IMR-90 (cell line): ENCODE data around the gene CARMIL1. TPM values are rescaled to one million over a fixed set of nuclear protein-coding genes. Genes with fewer than 3 reads are reported as not detected.

Experiments used
- ATAC-seq: fragments of 200-7000 bp; cut with Tn5 transposase; 2 replicates; pipeline ENCODE4 v1.9.1; 2020; ENCODE audit warnings: low read depth, mild to moderate bottlenecking, moderate library complexity
- BruUV-seq: library from RNA; stranded (reverse); fragments of 400-500 nt; replicated peaks from 2 replicates; lab custom pipeline; 2021; lab: Mats Ljungman, UMichigan
- CTCF ChIA-PET: fragments of 300-600 bp; formaldehyde crosslinking; extraction: SDS; loops from one replicate; lab custom pipeline; 2021; ENCODE audit warnings: antibody characterized with exemption; lab: Yijun Ruan, JAX
- POLR2A ChIA-PET: fragments of 300-600 bp; sonication (Branson Sonifier 250); formaldehyde crosslinking; loops from one replicate; lab custom pipeline; 2022; ENCODE audit warnings: antibody characterized with exemption; ENCODE audit not compliant: unreplicated experiment; lab: Charles Lee
- DNase-seq: peaks from one replicate; pipeline ENCODE4 v3.0.0; 2013
- H2AFZ ChIP-seq: replicated peaks from 2 replicates; pipeline ENCODE3; 2013; ENCODE audit warnings: low read length, mild to moderate bottlenecking; ENCODE audit not compliant: poor library complexity
- H2AK5ac ChIP-seq: 2 replicates; pipeline ENCODE4 v1.6.1; 2013; ENCODE audit warnings: low read depth, low read length, inconsistent platforms
- H2AK9ac ChIP-seq: replicated peaks from 2 replicates; pipeline ENCODE3; 2013; ENCODE audit warnings: mild to moderate bottlenecking, low read depth, low read length, moderate library complexity; ENCODE audit not compliant: poor library complexity
- H2BK120ac ChIP-seq: 2 replicates; pipeline ENCODE4 v1.6.1; 2013; ENCODE audit warnings: low read depth, low read length, inconsistent platforms
- H2BK15ac ChIP-seq: 3 replicates; pipeline ENCODE4 v1.6.1; 2013; ENCODE audit warnings: low read depth, low read length, inconsistent platforms
- H2BK20ac ChIP-seq: 2 replicates; pipeline ENCODE4 v1.6.1; 2013; ENCODE audit warnings: low read depth, mild to moderate bottlenecking, inconsistent platforms, low read length, moderate library complexity
- H2BK5ac ChIP-seq: 2 replicates; pipeline ENCODE4 v1.6.1; 2013; ENCODE audit warnings: mild to moderate bottlenecking, low read depth, low read length, inconsistent platforms; ENCODE audit not compliant: poor library complexity, severe bottlenecking
- H3K14ac ChIP-seq: replicated peaks from 2 replicates; pipeline ENCODE4 v1.6.1; 2013; ENCODE audit warnings: low read depth, low read length, inconsistent platforms
- H3K18ac ChIP-seq: 2 replicates; pipeline ENCODE4 v1.6.1; 2013; ENCODE audit warnings: low read depth, low read length, control low read depth
- H3K23ac ChIP-seq: 2 replicates; pipeline ENCODE4 v1.6.1; 2013; ENCODE audit warnings: low read depth, low read length, inconsistent platforms
- H3K27ac ChIP-seq: 2 replicates; pipeline ENCODE4 v1.5.1; 2013; ENCODE audit warnings: mild to moderate bottlenecking, control low read depth, low read length; ENCODE audit not compliant: insufficient read depth
- H3K27me3 ChIP-seq: 2 replicates; pipeline ENCODE4 v1.6.1; 2013; ENCODE audit warnings: low read length; ENCODE audit not compliant: control insufficient read depth, insufficient read depth
- H3K36me3 ChIP-seq: 2 replicates; pipeline ENCODE4 v1.6.1; 2013; ENCODE audit warnings: low read length, mixed read lengths; ENCODE audit not compliant: control insufficient read depth, insufficient read depth
- H3K4ac ChIP-seq: 2 replicates; pipeline ENCODE4 v1.6.1; 2013; ENCODE audit warnings: low read depth, low read length, inconsistent platforms
- H3K4me1 ChIP-seq: 2 replicates; pipeline ENCODE4 v1.6.1; 2013; ENCODE audit warnings: low read length, mixed read lengths; ENCODE audit not compliant: control insufficient read depth, insufficient read depth
- H3K4me2 ChIP-seq: 2 replicates; pipeline ENCODE4 v1.6.1; 2013; ENCODE audit warnings: low read depth, mild to moderate bottlenecking, control low read depth, low read length, moderate library complexity
- H3K4me3 ChIP-seq: 2 replicates; pipeline ENCODE4 v1.5.1; 2013; ENCODE audit warnings: low read depth, mild to moderate bottlenecking, control low read depth, low read length, moderate library complexity; ENCODE audit not compliant: insufficient read depth
- H3K56ac ChIP-seq: 2 replicates; pipeline ENCODE4 v1.6.1; 2013; ENCODE audit warnings: low read length, inconsistent platforms; ENCODE audit not compliant: insufficient read depth; ENCODE audit errors: extremely low read depth
- H3K79me1 ChIP-seq, 2 experiments: 2 replicates each; pipeline ENCODE4 v1.6.1; 2013; ENCODE audit warnings: low read length in 2 of 2, inconsistent platforms in 1 of 2, low read depth in 1 of 2
- H3K9ac ChIP-seq: 2 replicates; pipeline ENCODE4 v1.6.1; 2013; ENCODE audit warnings: low read depth, low read length, control low read depth
- H3K9me1 ChIP-seq: 2 replicates; pipeline ENCODE4 v1.6.1; 2013; ENCODE audit warnings: low read length, inconsistent platforms; ENCODE audit not compliant: insufficient read depth
- H3K9me3 ChIP-seq: 2 replicates; pipeline ENCODE4 v1.6.1; 2013; ENCODE audit warnings: low read length; ENCODE audit not compliant: control insufficient read depth, insufficient read depth
- H4K20me1 ChIP-seq: 2 replicates; pipeline ENCODE4 v1.6.1; 2013; ENCODE audit warnings: low read length, inconsistent platforms; ENCODE audit not compliant: insufficient read depth
- H4K5ac ChIP-seq: 2 replicates; pipeline ENCODE4 v1.6.1; 2013; ENCODE audit warnings: mild to moderate bottlenecking, low read depth, low read length, control low read depth
- H4K8ac ChIP-seq, 2 experiments: 2 replicates each; pipeline ENCODE4 v1.6.1; 2013; ENCODE audit warnings: low read depth in 2 of 2, low read length in 2 of 2, control low read depth in 1 of 2, inconsistent platforms in 1 of 2
- H4K91ac ChIP-seq: 2 replicates; pipeline ENCODE4 v1.6.1; 2013; ENCODE audit warnings: low read depth, low read length, inconsistent platforms; ENCODE audit not compliant: insufficient read depth
- CEBPB ChIP-seq: IDR thresholded peaks from 2 replicates; pipeline ENCODE4 v1.6.1; 2012; ENCODE audit warnings: low read depth, low read length, improper control_type of control experiment
- CHD1 ChIP-seq: IDR thresholded peaks from 2 replicates; pipeline ENCODE4 v1.6.1; 2012; ENCODE audit warnings: low read depth, low read length, improper control_type of control experiment
- MXI1 ChIP-seq: IDR thresholded peaks from 2 replicates; pipeline ENCODE4 v1.6.1; 2012; ENCODE audit warnings: low read depth, mild to moderate bottlenecking, low read length, moderate library complexity, borderline replicate concordance
- RAD21 ChIP-seq: IDR thresholded peaks from 2 replicates; pipeline ENCODE4 v1.6.1; 2012; ENCODE audit warnings: low read length, improper control_type of control experiment
- RCOR1 ChIP-seq: IDR thresholded peaks from 2 replicates; pipeline ENCODE4 v1.6.1; 2012; ENCODE audit warnings: mild to moderate bottlenecking, low read length, improper control_type of control experiment; ENCODE audit not compliant: insufficient replicate concordance
- SMC3 ChIP-seq: fragments of 150-350 bp; IDR thresholded peaks from 2 replicates; pipeline ENCODE4 v1.6.1; 2016; ENCODE audit warnings: low read depth, mild to moderate bottlenecking, antibody characterized with exemption, low read length, moderate library complexity
- WGBS, 2 experiments: methylation state at CpG; one replicate each; pipeline versions ENCODE4 v1.1.5 to v1.1.7; 2013; ENCODE audit warnings: missing lambda C conversion rate in 2 of 2; ENCODE audit not compliant: insufficient read length in 1 of 2; ENCODE audit errors: extremely low coverage in 2 of 2; 5-methylcytosine and 5-hydroxymethylcytosine counted together
- dilution Hi-C: fragments of 300-500 bp; cut with HindIII; formaldehyde crosslinking; loops from one replicate; pipeline ENCODE4 v1.14.3; 2018; ENCODE audit warnings: low sequenced_read_pairs; ENCODE audit not compliant: unreplicated experiment
- in situ Hi-C: fragments of 300-500 bp; cut with MboI; formaldehyde crosslinking; loops from 3 replicates; pipeline ENCODE4 v1.14.3; 2019; ENCODE audit warnings: low sequenced_read_pairs, inconsistent platforms, mixed read lengths
- intact Hi-C: fragments of 100-400 bp; cut with micrococcal nuclease; formaldehyde crosslinking; loops from 2 replicates; pipeline ENCODE4 v1.10.0; 2022
- polyA plus RNA-seq, 3 experiments: library from polyadenylated mRNA; depleted of rRNA; stranded (reverse); fragments of >200 nt; gene quantifications; 2 replicates each; pipeline ENCODE4 v1.2.3, GENCODE V29; 2012; ENCODE audit warnings: low replicate concordance in 1 of 3
- total RNA-seq: library from RNA; depleted of rRNA; stranded (reverse); fragments of >200 nt; gene quantifications from 2 replicates; pipeline ENCODE4 v1.2.3, GENCODE V29; 2012
- TF ChIP-seq, protein P1 (sequence below): fragments of 150-350 bp; IDR thresholded peaks from 2 replicates; pipeline ENCODE4 v1.6.1; 2016; ENCODE audit warnings: low read depth, mild to moderate bottlenecking, low read length, moderate library complexity, borderline replicate concordance

The CARMIL1 gene
- total and polyA plus RNA-seq, 2 of the 4 experiments (the other 2 are of a cell fraction): 1.3 to 2.9 TPM

- H2AFZ ChIP-seq: no peak overlapping the region
- no peak overlapping the region for H3K18ac ChIP-seq
- H3K27me3 ChIP-seq: no peaks in the 10 kb centered on the region; the same call in 1 of the 2 replicates
- H3K4ac ChIP-seq: no peak overlapping the region
- no peak overlapping the region for H3K4me3 ChIP-seq
- BruUV-seq: no TSS peak
- H3K79me1 ChIP-seq: no peaks in the 10 kb centered on the region
- H2AK9ac ChIP-seq: no peak overlapping the region
- H4K91ac ChIP-seq: no peak overlapping the region
- no peak overlapping the region for H4K5ac ChIP-seq
- no peak overlapping the region for H3K14ac ChIP-seq
- no peaks in the 10 kb centered on the region for H3K9me1 ChIP-seq
- no CpG with 5 or more reads among the region's 4 CpGs for WGBS, 2 experiments
- H2BK120ac ChIP-seq: no peak overlapping the region
- no peak overlapping the region for H3K4me2 ChIP-seq
- ChIA-PET POLR2A (no interaction called here), CTCF (no interaction called here)
- no peak for DNase-seq
- H2BK20ac ChIP-seq: no peak overlapping the region
- no peak overlapping the region for H2BK15ac ChIP-seq
- no peak overlapping the region for H3K27ac ChIP-seq
- no peaks in the 10 kb centered on the region for H3K36me3 ChIP-seq
- no peak overlapping the region for H4K8ac ChIP-seq
- no peaks in the 10 kb centered on the region for H3K9me3 ChIP-seq
- H3K9ac ChIP-seq: no peak overlapping the region
- dilution Hi-C loops (no loop called here), in situ Hi-C loops (no loop called here), intact Hi-C loops (no loop called here)
- H3K4me1 ChIP-seq: no peaks in the 10 kb centered on the region
- no peaks in the 10 kb centered on the region for H4K20me1 ChIP-seq
- TF ChIP-seq SMC3 (no peak), CEBPB (no peak), RCOR1 (no peak), CHD1 (no peak), RAD21 (no peak), MXI1 (no peak)
- TF ChIP-seq, protein P1, sequence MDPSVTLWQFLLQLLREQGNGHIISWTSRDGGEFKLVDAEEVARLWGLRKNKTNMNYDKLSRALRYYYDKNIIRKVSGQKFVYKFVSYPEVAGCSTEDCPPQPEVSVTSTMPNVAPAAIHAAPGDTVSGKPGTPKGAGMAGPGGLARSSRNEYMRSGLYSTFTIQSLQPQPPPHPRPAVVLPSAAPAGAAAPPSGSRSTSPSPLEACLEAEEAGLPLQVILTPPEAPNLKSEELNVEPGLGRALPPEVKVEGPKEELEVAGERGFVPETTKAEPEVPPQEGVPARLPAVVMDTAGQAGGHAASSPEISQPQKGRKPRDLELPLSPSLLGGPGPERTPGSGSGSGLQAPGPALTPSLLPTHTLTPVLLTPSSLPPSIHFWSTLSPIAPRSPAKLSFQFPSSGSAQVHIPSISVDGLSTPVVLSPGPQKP: no peak
- no peak overlapping the region for H3K23ac ChIP-seq
- no peak overlapping the region for H2AK5ac ChIP-seq
- no peak for ATAC-seq
- no peak overlapping the region for H3K56ac ChIP-seq
- H2BK5ac ChIP-seq: no peak overlapping the region
Measured at GRCh38 chr6:25640891-25641290, 361.7 kb downstream of the CARMIL1 start.
